ENCODE measurements around the gene TPRG1L. TPM values are rescaled to one million over a fixed set of nuclear protein-coding genes. Genes with fewer than 3 reads are reported as not detected.

The TPRG1L gene
- total RNA-seq, 3 donors from 2014 or later (not counting 1 experiment from before 2014, with no cell fraction given) = 36.2 to 46.7 (median 37.9) TPM

DNA sequence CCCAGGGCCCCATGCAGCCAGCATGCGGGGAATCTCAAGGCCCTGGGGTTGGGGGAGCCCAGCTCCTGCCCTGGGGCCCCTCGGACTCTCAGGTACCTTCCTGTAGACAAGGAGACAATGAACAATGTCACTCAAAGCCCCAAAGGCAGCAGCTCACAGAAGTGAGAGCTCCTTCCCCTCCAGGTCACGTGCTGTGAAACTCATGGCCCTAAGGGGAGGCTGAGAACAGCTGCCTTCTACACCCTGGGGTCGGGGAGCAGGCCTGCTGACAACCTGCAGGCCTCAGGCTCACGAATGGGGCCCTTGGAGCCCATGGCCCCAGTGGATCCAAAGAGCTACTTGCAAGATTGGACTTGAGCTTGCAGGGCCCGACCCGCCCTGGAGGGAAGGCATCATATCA, 16.7 kb upstream of the TPRG1L start:
- no peaks in the 10 kb centered on the region for H3K36me3 ChIP-seq (ENCODE audit: control insufficient read depth, insufficient read depth, low read length)
- no peak overlapping the region for H3K4me3 Mint-ChIP-seq
- DNase-seq (no peak), ATAC-seq (no peak)
- no peak overlapping the region for H3K27ac Mint-ChIP-seq
- H3K4me3 ChIP-seq (ENCODE audit: low read length) = no peak overlapping the region
- intact Hi-C loops (cut with micrococcal nuclease) = no loop called here
- TF ChIP-seq, protein P1, sequence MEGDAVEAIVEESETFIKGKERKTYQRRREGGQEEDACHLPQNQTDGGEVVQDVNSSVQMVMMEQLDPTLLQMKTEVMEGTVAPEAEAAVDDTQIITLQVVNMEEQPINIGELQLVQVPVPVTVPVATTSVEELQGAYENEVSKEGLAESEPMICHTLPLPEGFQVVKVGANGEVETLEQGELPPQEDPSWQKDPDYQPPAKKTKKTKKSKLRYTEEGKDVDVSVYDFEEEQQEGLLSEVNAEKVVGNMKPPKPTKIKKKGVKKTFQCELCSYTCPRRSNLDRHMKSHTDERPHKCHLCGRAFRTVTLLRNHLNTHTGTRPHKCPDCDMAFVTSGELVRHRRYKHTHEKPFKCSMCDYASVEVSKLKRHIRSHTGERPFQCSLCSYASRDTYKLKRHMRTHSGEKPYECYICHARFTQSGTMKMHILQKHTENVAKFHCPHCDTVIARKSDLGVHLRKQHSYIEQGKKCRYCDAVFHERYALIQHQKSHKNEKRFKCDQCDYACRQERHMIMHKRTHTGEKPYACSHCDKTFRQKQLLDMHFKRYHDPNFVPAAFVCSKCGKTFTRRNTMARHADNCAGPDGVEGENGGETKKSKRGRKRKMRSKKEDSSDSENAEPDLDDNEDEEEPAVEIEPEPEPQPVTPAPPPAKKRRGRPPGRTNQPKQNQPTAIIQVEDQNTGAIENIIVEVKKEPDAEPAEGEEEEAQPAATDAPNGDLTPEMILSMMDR (IDR thresholded peaks at IDR 0.05) = no peak
- peaks cover 0 to 16% of the 10 kb centered on the region in 2 donors for H3K27me3 Mint-ChIP-seq (ENCODE audit: low read depth in 2 of 2)
- WGBS (ENCODE audit: insufficient coverage) = 78% methylated on average over 7 of the region's 7 CpGs
- H3K27ac ChIP-seq (ENCODE audit: low read length) = no peak overlapping the region
- H3K4me1 ChIP-seq (ENCODE audit: control insufficient read depth, insufficient read depth, low read length) = peaks cover 12% of the 10 kb centered on the region
- H3K4me1 Mint-ChIP-seq = peaks cover 4 to 7% of the 10 kb centered on the region in 2 donors
- H3K36me3 Mint-ChIP-seq = no peaks in the 10 kb centered on the region
- no peaks in the 10 kb centered on the region for H3K9me3 ChIP-seq (ENCODE audit: control insufficient read depth, insufficient read depth, low read length)
- H3K9me3 Mint-ChIP-seq = no peaks in the 10 kb centered on the region
- peaks cover 5% of the 10 kb centered on the region for H3K27me3 ChIP-seq (ENCODE audit: control insufficient read depth, insufficient read depth, low read length)

DNA sequence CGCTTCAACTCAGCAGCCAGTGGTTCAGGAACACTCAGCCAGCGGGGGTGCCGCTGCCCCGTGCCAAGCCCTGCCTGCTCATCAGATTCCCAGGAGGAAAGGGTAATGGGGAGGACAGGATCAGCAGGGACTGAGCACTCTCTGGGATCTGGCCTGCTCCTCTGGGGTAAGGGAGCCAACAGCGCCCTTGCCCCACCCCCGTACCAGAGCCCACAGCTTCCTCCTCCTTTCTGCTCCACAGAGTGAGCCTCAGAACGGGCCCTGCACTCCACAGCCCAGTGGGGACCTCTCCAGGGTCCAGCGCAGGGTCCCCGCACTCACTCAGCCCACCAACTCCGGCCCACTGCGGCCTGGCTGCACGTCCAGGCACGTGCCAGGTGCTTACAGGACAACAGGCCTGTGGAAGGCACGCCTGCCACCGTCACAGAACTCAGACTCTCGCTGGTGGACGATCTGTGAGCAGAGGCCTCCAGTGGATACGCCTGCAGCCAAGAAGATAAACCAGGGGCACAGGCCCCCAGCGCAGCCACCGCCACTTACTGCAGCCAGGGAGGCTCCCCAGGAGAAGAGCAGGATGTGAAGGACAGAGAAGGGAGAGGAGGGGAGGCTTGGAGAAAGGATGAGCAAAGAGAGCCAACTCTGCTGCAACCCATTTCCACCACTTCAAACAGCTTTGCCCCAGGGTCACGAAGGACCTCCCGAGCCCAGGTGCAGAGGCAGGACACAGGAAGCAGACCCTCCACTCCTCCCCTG, 15.6 kb upstream of the TPRG1L start:
- TF ChIP-seq, protein P1 (IDR thresholded peaks at IDR 0.05) = no peak
- 59% methylated on average over 22 of the region's 22 CpGs for WGBS (ENCODE audit: insufficient coverage)
- no peaks in the 10 kb centered on the region for H3K36me3 ChIP-seq (ENCODE audit: control insufficient read depth, insufficient read depth, low read length)
- intact Hi-C loops (cut with micrococcal nuclease) = no loop called here
- no peak overlapping the region for H3K4me3 ChIP-seq (ENCODE audit: low read length)
- Mint-ChIP-seq H3K27me3 (ENCODE audit: low read depth in 2 of 2) (peaks cover 0 to 19% of the 10 kb centered on the region in 2 donors), H3K4me1 (peaks cover 4 to 18% of the 10 kb centered on the region in 2 donors), H3K4me3 (no peak overlapping the region), H3K27ac (no peak overlapping the region), H3K36me3 (no peaks in the 10 kb centered on the region), H3K9me3 (no peaks in the 10 kb centered on the region)
- H3K4me1 ChIP-seq (ENCODE audit: control insufficient read depth, insufficient read depth, low read length) = peaks cover 12% of the 10 kb centered on the region
- no peak for DNase-seq
- peaks cover 5% of the 10 kb centered on the region for H3K27me3 ChIP-seq (ENCODE audit: control insufficient read depth, insufficient read depth, low read length)
- no peak overlapping the region for H3K27ac ChIP-seq (ENCODE audit: low read length)
- ATAC-seq = no peak
- no peaks in the 10 kb centered on the region for H3K9me3 ChIP-seq (ENCODE audit: control insufficient read depth, insufficient read depth, low read length)

- H3K4me3 ChIP-seq (ENCODE audit: low read length) = no peak overlapping the region
- H3K9me3 ChIP-seq (ENCODE audit: control insufficient read depth, insufficient read depth, low read length) = no peaks in the 10 kb centered on the region
- WGBS (ENCODE audit: insufficient coverage) = 59% methylated on average over 24 of the region's 24 CpGs
- Mint-ChIP-seq H3K36me3 (no peaks in the 10 kb centered on the region), H3K4me3 (no peak overlapping the region), H3K4me1 (peaks cover 4 to 18% of the 10 kb centered on the region in 2 donors), H3K9me3 (no peaks in the 10 kb centered on the region), H3K27me3 (ENCODE audit: low read depth in 2 of 2) (peaks cover 0 to 23% of the 10 kb centered on the region in 2 donors), H3K27ac (no peak overlapping the region)
- H3K27me3 ChIP-seq (ENCODE audit: control insufficient read depth, insufficient read depth, low read length) = peaks cover 5% of the 10 kb centered on the region
- no peak overlapping the region for H3K27ac ChIP-seq (ENCODE audit: low read length)
- DNase-seq = no peak
- H3K4me1 ChIP-seq (ENCODE audit: control insufficient read depth, insufficient read depth, low read length) = peaks cover 12% of the 10 kb centered on the region
- intact Hi-C loops (cut with micrococcal nuclease) = no loop called here
- TF ChIP-seq, protein P1 (IDR thresholded peaks at IDR 0.05) = no peak
- ATAC-seq = no peak
- H3K36me3 ChIP-seq (ENCODE audit: control insufficient read depth, insufficient read depth, low read length) = no peaks in the 10 kb centered on the region
These were observed 14.9 kb upstream of the TPRG1L start for GRCh38 chr1:3609769-3610526.

All from natural killer cell (primary cell).